Measurements from ENCODE around the gene PRPF40B. TPM values are rescaled to one million over a fixed set of nuclear protein-coding genes. Genes with fewer than 3 reads are reported as not detected.

Gene PRPF40B
- total RNA-seq, 1 donor from 2014 or later, result 28.9 TPM

GRCh38 chr12:49647827-49648711 is 24.7 kb downstream of the PRPF40B start:
- Mint-ChIP-seq H3K27me3 (ENCODE audit: unreplicated experiment) (no peaks in the 10 kb centered on the region), H3K9me3 (ENCODE audit: unreplicated experiment) (no peaks in the 10 kb centered on the region), H3K4me1 (ENCODE audit: unreplicated experiment) (peaks cover 22% of the 10 kb centered on the region), H3K4me3 (ENCODE audit: unreplicated experiment) (no peak overlapping the region), H3K27ac (ENCODE audit: unreplicated experiment) (peak overlapping the region; percentile 58), H3K36me3 (ENCODE audit: unreplicated experiment) (peaks cover 36% of the 10 kb centered on the region)
- no peak for TF ChIP-seq CTCF (IDR thresholded peaks at IDR 0.05)
- DNase-seq (ENCODE audit: extremely low spot score, unreplicated experiment), result no peak

DNA sequence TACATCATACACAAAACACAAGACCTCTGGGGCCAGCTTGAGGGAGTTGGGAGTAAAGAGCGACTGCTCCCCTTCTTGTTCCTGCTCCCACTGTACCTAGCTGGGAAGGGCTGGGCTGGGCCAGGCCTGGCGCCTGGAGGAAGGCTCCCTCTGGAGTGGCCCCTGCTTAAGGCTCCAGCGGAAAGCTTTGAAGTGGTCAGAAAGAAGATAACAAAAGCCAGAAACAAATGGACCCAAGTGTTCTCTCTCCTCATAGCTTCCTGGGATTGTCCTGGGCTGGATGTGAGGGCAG is 25.3 kb downstream of the PRPF40B start:
- no peak overlapping the region for H3K4me3 Mint-ChIP-seq (ENCODE audit: unreplicated experiment)
- H3K27ac Mint-ChIP-seq (ENCODE audit: unreplicated experiment), result peak overlapping the region; percentile 76
- H3K27me3 Mint-ChIP-seq (ENCODE audit: unreplicated experiment), result no peaks in the 10 kb centered on the region
- H3K36me3 Mint-ChIP-seq (ENCODE audit: unreplicated experiment), result peaks cover 31% of the 10 kb centered on the region
- H3K9me3 Mint-ChIP-seq (ENCODE audit: unreplicated experiment), result no peaks in the 10 kb centered on the region
- DNase-seq (ENCODE audit: extremely low spot score, unreplicated experiment), result no peak
- TF ChIP-seq CTCF (IDR thresholded peaks at IDR 0.05), result no peak
- H3K4me1 Mint-ChIP-seq (ENCODE audit: unreplicated experiment), result peaks cover 22% of the 10 kb centered on the region

- no peak for TF ChIP-seq CTCF (IDR thresholded peaks at IDR 0.05)
- Mint-ChIP-seq H3K4me1 (ENCODE audit: unreplicated experiment) (peaks cover 22% of the 10 kb centered on the region), H3K4me3 (ENCODE audit: unreplicated experiment) (no peak overlapping the region), H3K27me3 (ENCODE audit: unreplicated experiment) (no peaks in the 10 kb centered on the region), H3K27ac (ENCODE audit: unreplicated experiment) (no peak overlapping the region), H3K9me3 (ENCODE audit: unreplicated experiment) (no peaks in the 10 kb centered on the region), H3K36me3 (ENCODE audit: unreplicated experiment) (peaks cover 32% of the 10 kb centered on the region)
- no peak for DNase-seq (ENCODE audit: extremely low spot score, unreplicated experiment)
These were observed 26.1 kb downstream of the PRPF40B start for GRCh38 chr12:49649445-49649844.

DNA sequence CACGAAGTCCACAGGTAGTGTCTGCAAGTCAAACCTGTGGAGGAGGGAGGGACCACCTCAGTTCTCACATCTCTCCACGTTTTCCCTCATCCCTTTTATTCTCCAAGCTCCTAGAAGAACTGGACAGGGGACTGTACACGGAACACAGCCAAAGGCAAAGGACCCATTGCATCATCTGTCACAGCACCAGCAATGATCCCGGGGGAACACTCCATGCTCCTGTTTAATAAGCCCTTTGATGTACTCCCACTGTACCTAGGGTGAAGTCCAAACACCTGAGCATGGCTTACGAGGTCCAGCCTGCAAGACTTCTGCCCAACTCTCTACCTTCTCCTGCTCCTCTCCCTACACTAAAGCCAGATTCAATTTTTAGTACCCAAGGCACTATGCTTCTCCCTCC is 26.5 kb downstream of the PRPF40B start:
- H3K4me1 Mint-ChIP-seq (ENCODE audit: unreplicated experiment), result peaks cover 19% of the 10 kb centered on the region
- no peak for TF ChIP-seq CTCF (IDR thresholded peaks at IDR 0.05)
- no peak overlapping the region for H3K4me3 Mint-ChIP-seq (ENCODE audit: unreplicated experiment)
- H3K27ac Mint-ChIP-seq (ENCODE audit: unreplicated experiment), result no peak overlapping the region
- H3K27me3 Mint-ChIP-seq (ENCODE audit: unreplicated experiment), result no peaks in the 10 kb centered on the region
- no peak for DNase-seq (ENCODE audit: extremely low spot score, unreplicated experiment)
- H3K9me3 Mint-ChIP-seq (ENCODE audit: unreplicated experiment), result no peaks in the 10 kb centered on the region
- peaks cover 34% of the 10 kb centered on the region for H3K36me3 Mint-ChIP-seq (ENCODE audit: unreplicated experiment)

DNA sequence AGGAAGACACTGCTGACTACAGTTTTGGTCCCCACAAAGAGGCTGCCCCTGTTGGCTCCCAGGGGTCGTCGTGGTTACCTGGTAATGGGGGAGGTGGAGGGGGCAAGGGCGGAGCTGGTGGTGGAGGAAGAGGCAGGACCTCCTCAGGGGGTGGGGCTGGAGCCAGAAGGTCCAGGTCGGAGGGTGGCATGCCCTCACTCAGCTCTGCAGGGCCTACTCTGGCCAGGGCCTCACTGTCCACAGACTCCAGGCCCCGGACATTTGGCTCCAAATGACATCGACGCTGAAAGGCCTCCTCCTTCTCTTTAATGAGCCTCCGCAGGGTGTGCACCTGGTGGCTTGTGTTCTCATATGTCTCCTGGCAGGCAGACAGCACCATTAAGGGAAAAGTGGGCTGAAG is 28.5 kb downstream of the PRPF40B start:
- no peak overlapping the region for H3K27ac Mint-ChIP-seq (ENCODE audit: unreplicated experiment)
- no peak overlapping the region for H3K4me3 Mint-ChIP-seq (ENCODE audit: unreplicated experiment)
- H3K27me3 Mint-ChIP-seq (ENCODE audit: unreplicated experiment), result no peaks in the 10 kb centered on the region
- H3K36me3 Mint-ChIP-seq (ENCODE audit: unreplicated experiment), result peaks cover 38% of the 10 kb centered on the region
- peaks cover 19% of the 10 kb centered on the region for H3K4me1 Mint-ChIP-seq (ENCODE audit: unreplicated experiment)
- H3K9me3 Mint-ChIP-seq (ENCODE audit: unreplicated experiment), result no peaks in the 10 kb centered on the region
- DNase-seq (ENCODE audit: extremely low spot score, unreplicated experiment), result no peak
- no peak for TF ChIP-seq CTCF (IDR thresholded peaks at IDR 0.05)

Data from osteocyte (in vitro differentiated cells).